Osteoblast (primary cell): ENCODE data around the gene AKAP13. TPM values are rescaled to one million over a fixed set of nuclear protein-coding genes. Genes with fewer than 3 reads are reported as not detected.

Source experiments
- DNase-seq: peaks from one replicate; pipeline ENCODE4 v3.0.0; 2011; ENCODE audit warnings: low spot score, mixed read lengths; ENCODE audit not compliant: insufficient read length; ENCODE audit errors: missing footprints
- H2AFZ ChIP-seq: 2 replicates; pipeline ENCODE4 v1.6.0; 2011; ENCODE audit warnings: mild to moderate bottlenecking, low read length
- H3K27ac ChIP-seq: 2 replicates; pipeline ENCODE4 v1.5.1; 2011; ENCODE audit warnings: mild to moderate bottlenecking, low read depth, low read length, moderate library complexity
- H3K27me3 ChIP-seq: 2 replicates; pipeline ENCODE4 v1.6.0; 2012; ENCODE audit warnings: mild to moderate bottlenecking, control low read depth, inconsistent platforms, low read length, moderate library complexity; ENCODE audit not compliant: insufficient read depth
- H3K36me3 ChIP-seq: 2 replicates; pipeline ENCODE4 v1.5.1; 2011; ENCODE audit warnings: mild to moderate bottlenecking, low read length, control low read depth, moderate library complexity; ENCODE audit not compliant: insufficient read depth
- H3K4me1 ChIP-seq: 2 replicates; pipeline ENCODE4 v1.5.1; 2011; ENCODE audit warnings: mild to moderate bottlenecking, low read length, control low read depth, moderate library complexity; ENCODE audit not compliant: insufficient read depth
- H3K4me2 ChIP-seq: 2 replicates; pipeline ENCODE4 v1.6.0; 2011; ENCODE audit warnings: mild to moderate bottlenecking, low read length; ENCODE audit not compliant: insufficient read depth
- H3K4me3 ChIP-seq: fragments of 200-600 bp; sonication (generic); 3 replicates; pipeline ENCODE4 v1.5.1; 2012; ENCODE audit warnings: mild to moderate bottlenecking, low read length, inconsistent platforms; ENCODE audit not compliant: insufficient read depth
- H3K79me2 ChIP-seq: 2 replicates; pipeline ENCODE4 v1.6.0; 2012; ENCODE audit warnings: mild to moderate bottlenecking, low read length, control low read depth, inconsistent platforms; ENCODE audit not compliant: insufficient read depth
- H3K9me3 ChIP-seq: 2 replicates; pipeline ENCODE4 v1.5.1; 2011; ENCODE audit warnings: low read depth, low read length, control low read depth
- H4K20me1 ChIP-seq: 2 replicates; pipeline ENCODE4 v1.6.0; 2012; ENCODE audit warnings: mild to moderate bottlenecking, low read length, control low read depth; ENCODE audit not compliant: insufficient read depth
- total RNA-seq: library from RNA; depleted of rRNA; stranded (reverse); fragments of >200 nt; gene quantifications from 2 replicates; pipeline ENCODE4 v1.2.3, GENCODE V29; 2012
- TF ChIP-seq, protein P1 (sequence below): IDR thresholded peaks from 2 replicates; pipeline ENCODE4 v1.5.1; 2011; ENCODE audit warnings: mild to moderate bottlenecking, low read depth, low read length, moderate library complexity; ENCODE audit errors: extremely low read depth

Gene AKAP13
- total RNA-seq, 1 donor, result 77.1 TPM

DNA sequence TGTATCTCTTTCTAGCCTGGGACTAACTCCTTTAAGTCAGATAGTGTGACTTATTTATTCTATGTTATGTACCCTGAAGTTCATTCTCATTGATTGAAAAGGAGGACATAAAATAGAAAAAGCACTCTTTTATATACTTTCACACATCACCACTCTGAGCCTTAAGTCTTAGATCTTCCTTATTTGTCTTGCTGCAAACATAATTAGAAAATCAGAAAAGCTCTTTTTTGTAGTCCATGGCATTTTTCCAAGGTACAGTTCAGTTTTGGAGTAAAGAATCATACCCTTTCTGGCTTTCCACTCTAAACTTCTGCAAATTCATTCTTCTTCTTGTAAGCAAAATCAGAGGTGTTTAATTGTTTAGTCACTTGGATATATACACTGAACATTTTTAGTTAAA is 75.5 kb downstream of the AKAP13 start:
- TF ChIP-seq, protein P1, sequence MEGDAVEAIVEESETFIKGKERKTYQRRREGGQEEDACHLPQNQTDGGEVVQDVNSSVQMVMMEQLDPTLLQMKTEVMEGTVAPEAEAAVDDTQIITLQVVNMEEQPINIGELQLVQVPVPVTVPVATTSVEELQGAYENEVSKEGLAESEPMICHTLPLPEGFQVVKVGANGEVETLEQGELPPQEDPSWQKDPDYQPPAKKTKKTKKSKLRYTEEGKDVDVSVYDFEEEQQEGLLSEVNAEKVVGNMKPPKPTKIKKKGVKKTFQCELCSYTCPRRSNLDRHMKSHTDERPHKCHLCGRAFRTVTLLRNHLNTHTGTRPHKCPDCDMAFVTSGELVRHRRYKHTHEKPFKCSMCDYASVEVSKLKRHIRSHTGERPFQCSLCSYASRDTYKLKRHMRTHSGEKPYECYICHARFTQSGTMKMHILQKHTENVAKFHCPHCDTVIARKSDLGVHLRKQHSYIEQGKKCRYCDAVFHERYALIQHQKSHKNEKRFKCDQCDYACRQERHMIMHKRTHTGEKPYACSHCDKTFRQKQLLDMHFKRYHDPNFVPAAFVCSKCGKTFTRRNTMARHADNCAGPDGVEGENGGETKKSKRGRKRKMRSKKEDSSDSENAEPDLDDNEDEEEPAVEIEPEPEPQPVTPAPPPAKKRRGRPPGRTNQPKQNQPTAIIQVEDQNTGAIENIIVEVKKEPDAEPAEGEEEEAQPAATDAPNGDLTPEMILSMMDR, result no peak
- H3K4me1 ChIP-seq, result no peaks in the 10 kb centered on the region
- no peak overlapping the region for H3K4me2 ChIP-seq
- H2AFZ ChIP-seq, result no peak overlapping the region
- no peaks in the 10 kb centered on the region for H3K9me3 ChIP-seq
- H3K79me2 ChIP-seq, result peaks cover 75% of the 10 kb centered on the region
- H3K27ac ChIP-seq, result no peak overlapping the region
- DNase-seq, result peak; percentile 67
- H4K20me1 ChIP-seq, result peaks cover 46% of the 10 kb centered on the region
- H3K4me3 ChIP-seq, result no peak overlapping the region
- no peaks in the 10 kb centered on the region for H3K36me3 ChIP-seq
- no peaks in the 10 kb centered on the region for H3K27me3 ChIP-seq

DNA sequence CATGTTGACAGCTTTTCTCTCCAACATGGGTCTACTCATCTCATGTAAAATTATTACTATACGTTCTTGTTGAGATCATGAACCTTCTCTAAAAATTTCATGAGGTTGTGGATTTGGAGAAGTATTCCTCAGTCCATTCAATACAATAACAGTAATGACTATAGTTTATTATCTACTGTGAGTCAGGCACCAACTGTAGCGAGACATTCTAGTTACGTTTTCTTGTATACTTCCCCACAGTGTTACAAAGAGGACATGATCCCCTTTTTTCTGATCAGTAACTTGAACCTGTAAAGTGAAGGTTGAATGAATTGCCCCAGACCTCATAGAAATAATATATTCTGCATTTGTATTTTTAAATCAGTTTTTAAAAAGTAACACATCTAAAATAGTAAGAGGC is 76.4 kb downstream of the AKAP13 start:
- TF ChIP-seq, protein P1, result no peak
- H4K20me1 ChIP-seq, result peaks cover 42% of the 10 kb centered on the region
- no peaks in the 10 kb centered on the region for H3K4me1 ChIP-seq
- peaks cover 71% of the 10 kb centered on the region for H3K79me2 ChIP-seq
- no peak overlapping the region for H3K4me3 ChIP-seq
- no peak overlapping the region for H3K27ac ChIP-seq
- DNase-seq, result peak; percentile 3
- no peak overlapping the region for H2AFZ ChIP-seq
- H3K27me3 ChIP-seq, result no peaks in the 10 kb centered on the region
- H3K9me3 ChIP-seq, result no peaks in the 10 kb centered on the region
- no peaks in the 10 kb centered on the region for H3K36me3 ChIP-seq
- no peak overlapping the region for H3K4me2 ChIP-seq

DNA sequence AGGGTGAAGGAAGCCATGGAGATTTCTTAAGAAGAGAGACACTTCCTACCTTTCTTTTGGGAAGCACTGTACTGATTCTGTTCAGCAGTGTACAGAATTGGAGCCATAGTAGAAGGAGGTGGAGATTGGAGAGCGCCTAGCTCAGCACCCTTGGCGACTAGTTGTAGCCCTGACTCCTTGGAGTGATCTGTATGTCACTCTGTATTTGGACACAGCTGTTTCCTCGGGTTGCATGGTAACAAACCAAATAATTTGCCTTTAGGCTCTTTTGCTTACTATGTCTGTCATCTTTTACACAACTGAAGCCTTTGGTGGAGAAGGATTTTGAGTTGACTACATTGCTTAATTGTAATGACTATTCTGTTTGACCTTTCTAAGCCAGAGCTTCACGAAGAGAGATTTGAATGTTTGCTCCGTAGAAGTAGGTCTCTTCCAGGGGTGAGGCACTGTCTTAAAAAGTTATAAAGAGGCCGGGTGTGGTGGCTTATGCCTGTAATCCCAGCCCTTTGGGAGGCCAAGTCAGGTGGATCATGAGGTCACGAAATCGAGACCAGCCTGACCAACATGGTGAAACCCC is 77.1 kb downstream of the AKAP13 start:
- Histone ChIP-seq H3K4me2 (no peak overlapping the region), H4K20me1 (peaks cover 42% of the 10 kb centered on the region), H3K27ac (no peak overlapping the region), H3K9me3 (no peaks in the 10 kb centered on the region), H3K4me1 (no peaks in the 10 kb centered on the region), H3K4me3 (no peak overlapping the region), H3K27me3 (no peaks in the 10 kb centered on the region), H2AFZ (no peak overlapping the region), H3K79me2 (peaks cover 68% of the 10 kb centered on the region), H3K36me3 (no peaks in the 10 kb centered on the region)
- DNase-seq, result no peak
- TF ChIP-seq, protein P1, result no peak

DNA sequence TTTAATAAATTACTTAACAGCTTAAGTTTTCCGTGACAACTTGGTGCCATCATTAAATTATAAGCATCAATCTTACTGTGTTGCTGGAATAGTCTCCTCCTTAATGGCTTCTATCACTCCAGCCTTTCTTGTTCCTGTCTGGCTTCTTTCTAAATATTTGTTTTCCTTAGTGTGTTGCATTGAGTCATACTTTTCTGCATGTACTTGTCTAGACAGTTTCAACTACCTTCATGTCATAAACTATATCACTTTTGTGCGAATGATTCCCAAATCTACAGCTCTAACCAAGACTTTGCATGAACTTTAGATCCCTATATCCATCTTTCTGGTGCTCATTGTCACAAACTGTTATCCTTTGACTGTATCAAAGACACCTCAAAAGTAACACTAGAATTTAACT is 78.4 kb downstream of the AKAP13 start:
- TF ChIP-seq, protein P1, result no peak
- peaks cover 62% of the 10 kb centered on the region for H3K79me2 ChIP-seq
- no peaks in the 10 kb centered on the region for H3K4me1 ChIP-seq
- H2AFZ ChIP-seq, result no peak overlapping the region
- no peaks in the 10 kb centered on the region for H3K9me3 ChIP-seq
- H3K4me2 ChIP-seq, result no peak overlapping the region
- no peak overlapping the region for H3K4me3 ChIP-seq
- peaks cover 35% of the 10 kb centered on the region for H4K20me1 ChIP-seq
- H3K27me3 ChIP-seq, result no peaks in the 10 kb centered on the region
- no peaks in the 10 kb centered on the region for H3K36me3 ChIP-seq
- DNase-seq, result peak; percentile 3
- H3K27ac ChIP-seq, result no peak overlapping the region
